Measurements from ENCODE around the gene FLT4.
"Not testable (repeated sequence)": the region's sequence is repeated elsewhere in the genome, so short reads cannot be mapped to it uniquely, and the experiment has no call there.

The FLT4 gene

DNA sequence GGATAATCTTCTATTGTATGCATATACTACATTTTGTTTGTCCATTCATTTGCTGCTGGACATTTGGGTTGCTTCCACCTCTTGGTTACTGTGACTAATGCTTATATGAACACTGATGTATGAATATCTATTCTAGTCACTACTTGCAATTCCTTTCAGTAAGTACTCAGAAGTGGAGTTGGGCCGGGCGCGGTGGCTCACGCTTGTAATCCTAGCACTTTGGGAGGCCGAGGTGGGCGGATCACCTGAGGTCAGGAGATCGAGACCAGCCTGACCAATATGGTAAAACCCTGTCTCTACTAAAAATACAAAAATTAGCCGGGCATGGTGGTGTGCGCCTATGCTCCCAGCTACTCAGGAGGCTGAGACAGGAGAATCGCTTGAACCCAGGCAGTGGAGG, 28.9 kb upstream of the FLT4 start:
- not testable (repeated sequence) for H3K36me3 Mint-ChIP-seq (ENCODE audit: low read depth); H3K4me3 Mint-ChIP-seq; H3K27ac Mint-ChIP-seq; H3K4me1 Mint-ChIP-seq (ENCODE audit: low read depth); H3K27me3 Mint-ChIP-seq; H3K9me3 Mint-ChIP-seq

DNA sequence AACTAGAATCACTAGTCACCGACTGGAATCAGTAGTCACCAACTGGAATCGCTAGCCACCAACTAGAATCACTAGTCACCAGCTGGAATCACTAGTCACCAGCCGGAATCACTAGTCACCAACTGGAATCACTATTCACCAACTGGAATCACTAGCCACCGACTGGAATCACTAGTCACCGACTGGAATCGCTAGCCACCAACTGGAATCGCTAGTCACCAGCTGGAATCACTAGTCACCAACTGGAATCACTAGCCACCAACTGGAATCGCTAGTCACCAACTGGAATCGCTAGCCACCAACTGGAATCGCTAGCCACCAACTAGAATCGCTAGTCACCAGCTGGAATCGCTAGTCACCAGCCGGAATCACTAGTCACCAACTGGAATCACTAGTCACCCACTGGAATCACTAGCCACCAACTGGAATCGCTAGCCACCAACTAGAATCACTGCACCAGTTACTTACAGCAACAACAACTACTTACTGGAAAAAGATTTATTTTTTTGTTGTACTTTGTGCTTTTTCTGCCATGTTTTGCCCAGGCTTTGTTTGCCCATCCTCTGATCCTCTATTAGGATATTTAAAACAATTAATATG, 25.7 kb upstream of the FLT4 start:
- peaks cover 4% of the 10 kb centered on the region for H3K4me1 Mint-ChIP-seq (ENCODE audit: low read depth)
- no peak overlapping the region for H3K27ac Mint-ChIP-seq
- no peaks in the 10 kb centered on the region for H3K36me3 Mint-ChIP-seq (ENCODE audit: low read depth)
- H3K4me3 Mint-ChIP-seq = no peak overlapping the region
- peaks cover 9% of the 10 kb centered on the region for H3K27me3 Mint-ChIP-seq
- no peaks in the 10 kb centered on the region for H3K9me3 Mint-ChIP-seq

DNA sequence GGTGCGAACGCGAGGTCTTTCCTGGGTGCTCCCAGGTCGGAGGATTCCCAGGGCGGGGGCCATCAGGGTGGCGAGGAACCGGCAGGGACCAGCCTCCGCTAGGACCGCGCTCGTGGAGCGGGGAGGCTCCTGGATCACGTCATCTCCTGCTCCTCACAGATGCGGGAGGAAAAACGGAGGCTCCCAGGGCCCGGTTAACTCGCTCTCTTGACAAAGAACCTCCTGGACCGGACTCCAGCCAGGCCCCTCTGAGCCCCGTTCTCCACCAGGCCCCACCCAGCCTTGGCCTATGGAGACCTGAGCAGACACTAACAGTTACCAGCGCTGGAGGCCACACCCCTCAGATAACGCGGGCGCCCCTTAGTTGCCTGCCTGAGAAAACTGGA, 24.7 kb upstream of the FLT4 start:
- H3K9me3 Mint-ChIP-seq; H3K36me3 Mint-ChIP-seq (ENCODE audit: low read depth); H3K4me3 Mint-ChIP-seq; H3K27me3 Mint-ChIP-seq; H3K27ac Mint-ChIP-seq: not testable (repeated sequence)
- H3K4me1 Mint-ChIP-seq (ENCODE audit: low read depth) = peaks cover 10% of the 10 kb centered on the region

DNA sequence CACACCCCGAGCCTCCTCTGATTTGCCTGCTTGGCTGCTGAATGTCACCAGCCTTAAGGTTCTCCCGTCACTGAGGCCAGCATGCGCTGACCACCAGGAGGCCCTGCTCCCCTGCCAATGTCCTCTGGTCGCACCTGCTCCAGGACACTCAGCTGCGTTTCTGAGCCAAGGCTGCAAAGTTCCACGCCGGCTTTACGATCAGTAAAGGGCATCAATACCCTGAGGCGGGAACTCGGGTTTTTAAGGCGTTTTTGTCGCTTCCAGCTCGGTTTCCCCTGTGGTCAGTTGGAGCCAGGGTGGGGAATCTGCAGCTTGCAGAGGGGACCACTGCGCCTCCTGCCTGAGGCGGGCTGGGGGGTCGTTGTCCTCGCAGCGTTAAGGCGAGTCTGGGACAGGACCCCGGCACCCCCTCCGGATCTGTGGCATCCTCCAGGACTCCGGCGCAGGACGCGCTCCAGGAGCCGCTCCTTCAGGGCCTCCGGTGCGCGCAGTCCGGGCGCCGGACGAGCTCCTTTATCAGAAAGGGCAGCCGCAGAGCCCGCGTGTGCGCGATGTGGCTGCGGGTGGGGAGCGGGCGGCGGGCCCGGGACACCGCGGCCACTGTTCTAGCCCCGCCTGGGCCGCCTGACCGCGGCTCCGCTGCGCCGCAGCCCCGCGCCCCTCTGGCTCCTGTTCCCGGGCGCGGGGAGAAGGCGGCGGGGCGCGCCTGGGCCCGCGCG, 24.1 kb upstream of the FLT4 start:
- Mint-ChIP-seq H3K36me3 (ENCODE audit: low read depth) (no peaks in the 10 kb centered on the region), H3K27ac (no peak overlapping the region), H3K4me3 (no peak overlapping the region), H3K27me3 (peaks cover 9% of the 10 kb centered on the region), H3K9me3 (no peaks in the 10 kb centered on the region), H3K4me1 (ENCODE audit: low read depth) (peaks cover 10% of the 10 kb centered on the region)

DNA sequence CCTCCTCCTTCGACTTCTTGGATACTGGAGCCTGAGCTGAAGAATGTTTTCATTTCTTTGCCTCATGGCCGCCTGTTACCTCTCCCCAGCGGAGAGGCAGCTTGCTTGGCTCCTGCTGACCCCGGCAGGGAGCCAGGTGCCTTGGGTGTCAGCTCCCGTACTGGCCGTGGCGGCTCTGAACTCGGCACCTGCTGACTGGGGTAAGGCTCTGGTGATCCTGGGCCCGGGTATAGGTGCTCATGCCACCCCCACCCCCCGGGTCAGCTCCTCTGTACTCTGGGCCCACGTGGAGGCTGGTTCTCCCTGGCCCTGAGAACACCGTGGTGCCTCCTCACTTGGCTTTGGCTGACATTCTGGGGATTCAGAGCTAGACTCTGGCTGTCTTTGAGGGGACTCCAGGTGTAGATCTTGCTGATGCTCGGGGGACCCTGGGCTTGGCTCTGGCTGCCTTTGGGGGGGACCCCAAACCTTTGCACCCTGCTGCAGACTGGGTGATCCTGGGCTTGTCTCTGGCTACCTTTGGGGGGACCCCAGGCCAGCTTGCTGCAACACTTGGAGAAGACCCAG, 22.6 kb upstream of the FLT4 start:
- not testable (repeated sequence) for H3K27me3 Mint-ChIP-seq; H3K9me3 Mint-ChIP-seq; H3K4me3 Mint-ChIP-seq; H3K36me3 Mint-ChIP-seq (ENCODE audit: low read depth); H3K27ac Mint-ChIP-seq
- H3K4me1 Mint-ChIP-seq (ENCODE audit: low read depth) = peaks cover 10% of the 10 kb centered on the region

DNA sequence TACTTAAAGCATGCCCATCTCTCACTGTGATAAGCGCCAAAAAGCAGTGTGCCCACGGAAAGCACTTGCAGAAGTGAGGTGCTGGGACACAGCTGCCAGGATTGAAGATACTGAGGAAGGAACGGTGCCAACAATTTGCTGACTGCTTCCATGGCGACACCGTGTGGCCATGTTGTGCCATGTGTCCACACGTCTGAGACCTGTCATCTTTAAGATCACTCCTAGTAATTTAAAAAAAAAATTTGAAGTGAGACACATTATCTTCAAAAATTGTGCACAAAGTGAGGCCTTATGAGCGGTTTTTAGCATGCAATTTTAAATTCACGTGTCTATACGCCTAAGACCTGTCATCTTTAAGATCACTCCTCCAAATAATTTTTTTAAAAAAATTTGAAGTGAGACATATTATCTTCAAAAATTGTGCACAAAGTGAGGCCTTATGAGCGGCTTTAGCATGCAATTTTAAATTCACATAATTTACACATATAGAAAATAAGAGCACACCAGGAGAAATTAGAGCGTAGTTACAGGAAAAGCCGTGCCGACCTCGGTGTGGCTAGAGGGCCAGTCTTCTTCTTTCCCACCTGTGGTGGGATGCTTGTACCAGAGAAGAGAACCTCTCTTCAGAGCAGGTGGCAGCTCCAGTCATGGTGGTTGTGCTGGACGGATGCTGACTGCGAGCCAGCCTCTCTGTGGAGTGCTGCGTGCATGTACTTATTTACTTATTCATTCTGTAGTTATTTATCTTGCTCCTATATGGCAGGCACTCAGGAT, 21.4 kb upstream of the FLT4 start:
- peak overlapping the region; percentile 30 for H3K4me3 Mint-ChIP-seq
- H3K36me3 Mint-ChIP-seq (ENCODE audit: low read depth) = no peaks in the 10 kb centered on the region

DNA sequence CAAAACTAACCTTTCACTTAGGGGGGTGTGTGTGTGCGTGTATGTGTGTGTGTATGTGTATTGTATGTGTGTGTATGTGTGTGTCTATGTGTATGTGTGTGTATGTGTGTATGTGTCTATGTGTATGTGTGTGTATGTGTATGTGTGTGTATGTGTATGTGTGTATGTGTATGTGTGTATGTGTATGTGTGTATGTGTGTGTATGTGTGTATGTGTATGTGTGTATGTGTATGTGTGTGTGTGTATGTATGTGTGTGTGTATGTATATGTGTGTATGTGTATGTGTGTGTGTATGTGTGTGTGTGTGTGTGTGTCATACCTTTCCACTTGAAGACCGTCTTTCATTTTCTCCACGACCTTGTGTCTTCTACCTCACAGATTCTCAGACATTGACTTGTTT, 20.8 kb upstream of the FLT4 start:
- H3K4me3 Mint-ChIP-seq = peak overlapping the region; percentile 30
- no peak overlapping the region for H3K27ac Mint-ChIP-seq
- peaks cover 9% of the 10 kb centered on the region for H3K27me3 Mint-ChIP-seq
- peaks cover 10% of the 10 kb centered on the region for H3K4me1 Mint-ChIP-seq (ENCODE audit: low read depth)
- no peaks in the 10 kb centered on the region for H3K9me3 Mint-ChIP-seq
- no peaks in the 10 kb centered on the region for H3K36me3 Mint-ChIP-seq (ENCODE audit: low read depth)

More for the DNA sequence above, 21.4 kb upstream of the FLT4 start:
- H3K4me1 Mint-ChIP-seq (ENCODE audit: low read depth) = peaks cover 10% of the 10 kb centered on the region
- no peaks in the 10 kb centered on the region for H3K9me3 Mint-ChIP-seq
- no peak overlapping the region for H3K27ac Mint-ChIP-seq
- H3K27me3 Mint-ChIP-seq = peaks cover 9% of the 10 kb centered on the region

DNA sequence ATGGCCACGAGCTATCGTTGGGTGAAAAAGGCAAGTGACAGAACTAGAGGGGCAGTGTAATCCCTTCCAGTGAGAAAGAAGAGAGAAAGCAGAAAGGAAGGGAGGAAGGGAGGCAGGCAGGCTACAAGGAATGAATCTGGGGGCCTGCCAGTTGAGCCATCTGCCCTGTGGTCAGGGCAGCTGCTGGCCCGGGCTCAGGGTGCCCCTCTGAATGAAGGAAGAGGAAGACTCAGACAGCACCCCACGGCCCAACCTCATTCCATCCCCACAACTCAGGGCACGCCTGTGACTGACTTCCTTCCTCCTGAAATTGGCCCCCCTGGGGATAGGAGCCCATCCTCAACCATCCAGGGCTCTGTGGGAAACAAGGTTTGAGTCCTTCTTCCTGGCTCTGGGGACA, 20.3 kb upstream of the FLT4 start:
- peaks cover 7% of the 10 kb centered on the region for H3K27me3 Mint-ChIP-seq
- peaks cover 10% of the 10 kb centered on the region for H3K4me1 Mint-ChIP-seq (ENCODE audit: low read depth)
- H3K4me3 Mint-ChIP-seq = no peak overlapping the region
- H3K27ac Mint-ChIP-seq = no peak overlapping the region
- H3K36me3 Mint-ChIP-seq (ENCODE audit: low read depth) = no peaks in the 10 kb centered on the region
- H3K9me3 Mint-ChIP-seq = no peaks in the 10 kb centered on the region

DNA sequence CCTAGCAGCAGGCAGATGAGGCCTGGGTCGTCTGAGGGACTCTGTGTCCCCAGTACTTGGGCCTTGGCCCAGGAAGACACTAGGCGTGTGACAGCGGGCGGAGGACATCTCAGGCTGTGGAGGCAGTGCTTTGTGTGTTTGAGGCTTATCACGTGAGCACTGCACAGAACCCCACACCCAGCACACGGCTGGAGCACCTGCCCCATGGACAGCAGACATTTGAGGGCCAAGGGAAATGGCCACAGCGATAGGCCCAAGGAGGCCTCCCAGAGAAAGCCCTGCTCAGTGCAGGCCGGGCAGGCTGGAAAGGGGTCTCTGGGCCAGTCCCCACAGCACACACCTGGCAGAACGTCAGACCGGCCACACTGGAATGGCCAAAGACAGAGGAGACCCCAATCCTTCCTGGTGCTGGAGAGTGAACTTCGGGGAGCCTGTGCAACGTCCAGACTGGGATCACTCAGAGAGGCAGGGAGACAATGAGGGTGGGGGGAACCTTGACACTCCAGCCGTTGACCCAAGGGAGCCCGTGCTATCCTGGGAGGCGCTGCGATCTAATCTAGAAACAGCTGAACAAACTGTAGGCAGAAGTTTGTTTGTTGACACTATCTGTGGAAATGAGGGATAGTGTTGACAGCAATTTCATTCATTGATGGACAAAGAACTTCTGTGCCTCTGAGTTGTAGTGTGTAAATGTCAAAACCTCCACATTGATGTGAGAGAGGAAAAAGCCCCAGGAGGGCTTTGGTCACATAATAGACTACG, 19.6 kb upstream of the FLT4 start:
- Mint-ChIP-seq H3K27me3 (peaks cover 3% of the 10 kb centered on the region), H3K4me1 (ENCODE audit: low read depth) (peaks cover 10% of the 10 kb centered on the region), H3K9me3 (no peaks in the 10 kb centered on the region), H3K36me3 (ENCODE audit: low read depth) (no peaks in the 10 kb centered on the region), H3K27ac (no peak overlapping the region), H3K4me3 (no peak overlapping the region)

DNA sequence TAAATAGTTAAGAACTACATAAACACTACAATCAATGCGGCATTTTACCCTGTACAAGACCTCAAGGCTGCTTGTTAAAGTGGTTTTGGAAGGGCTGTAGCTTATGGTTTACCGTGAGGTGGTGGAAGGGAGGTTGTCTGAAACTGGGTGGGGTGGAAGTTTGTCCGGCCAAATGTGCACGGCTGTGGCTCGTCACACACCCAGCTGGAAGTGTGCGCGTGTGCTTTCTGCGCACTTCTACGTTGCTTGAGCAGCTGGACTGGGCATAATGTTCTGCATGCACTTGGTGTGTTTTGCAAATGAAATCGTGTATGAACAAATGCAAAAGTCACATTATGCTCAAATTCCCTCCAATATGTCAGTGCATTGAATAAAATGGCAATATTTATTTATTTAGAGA, 17.4 kb upstream of the FLT4 start:
- no peaks in the 10 kb centered on the region for H3K9me3 Mint-ChIP-seq
- peaks cover 10% of the 10 kb centered on the region for H3K4me1 Mint-ChIP-seq (ENCODE audit: low read depth)
- no peaks in the 10 kb centered on the region for H3K36me3 Mint-ChIP-seq (ENCODE audit: low read depth)
- H3K27ac Mint-ChIP-seq = no peak overlapping the region
- H3K27me3 Mint-ChIP-seq = peaks cover 4% of the 10 kb centered on the region
- H3K4me3 Mint-ChIP-seq = no peak overlapping the region

DNA sequence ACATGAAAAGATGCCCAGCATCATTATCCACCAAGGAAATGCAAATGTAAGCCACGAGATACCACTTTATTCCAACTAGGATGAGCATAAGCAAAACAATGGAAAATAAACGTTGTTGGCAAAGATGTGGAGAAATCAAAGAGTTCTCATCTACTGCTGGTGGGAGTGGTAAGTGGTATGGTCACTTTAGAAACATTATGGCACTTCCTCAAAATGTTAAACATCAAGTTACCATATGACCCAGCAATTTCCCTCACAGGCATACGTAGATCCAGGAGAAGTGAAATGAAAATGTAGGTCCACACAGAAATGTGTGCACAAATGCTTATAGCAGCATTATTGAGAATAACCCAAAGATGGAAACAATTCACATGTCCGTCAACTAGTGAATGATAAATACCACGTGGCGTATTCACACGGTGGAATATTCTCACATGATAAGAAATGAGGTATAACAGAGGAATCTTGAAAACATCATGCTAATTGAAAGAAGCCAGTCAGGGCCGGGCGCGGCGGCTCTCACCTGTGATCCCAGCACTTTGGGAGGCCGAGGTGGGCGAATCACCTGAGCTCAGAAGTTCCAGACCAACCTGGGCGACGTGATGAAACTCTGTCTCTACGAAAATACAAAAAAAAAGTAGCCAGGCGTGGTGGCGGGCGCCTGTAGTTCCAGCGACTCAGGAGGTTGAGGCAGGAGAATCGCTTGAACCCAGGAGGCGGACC, 16.4 kb upstream of the FLT4 start:
- H3K4me3 Mint-ChIP-seq = no peak overlapping the region
- H3K4me1 Mint-ChIP-seq (ENCODE audit: low read depth) = peaks cover 10% of the 10 kb centered on the region
- H3K36me3 Mint-ChIP-seq (ENCODE audit: low read depth) = no peaks in the 10 kb centered on the region
- H3K9me3 Mint-ChIP-seq = no peaks in the 10 kb centered on the region
- no peak overlapping the region for H3K27ac Mint-ChIP-seq
- peaks cover 11% of the 10 kb centered on the region for H3K27me3 Mint-ChIP-seq

DNA sequence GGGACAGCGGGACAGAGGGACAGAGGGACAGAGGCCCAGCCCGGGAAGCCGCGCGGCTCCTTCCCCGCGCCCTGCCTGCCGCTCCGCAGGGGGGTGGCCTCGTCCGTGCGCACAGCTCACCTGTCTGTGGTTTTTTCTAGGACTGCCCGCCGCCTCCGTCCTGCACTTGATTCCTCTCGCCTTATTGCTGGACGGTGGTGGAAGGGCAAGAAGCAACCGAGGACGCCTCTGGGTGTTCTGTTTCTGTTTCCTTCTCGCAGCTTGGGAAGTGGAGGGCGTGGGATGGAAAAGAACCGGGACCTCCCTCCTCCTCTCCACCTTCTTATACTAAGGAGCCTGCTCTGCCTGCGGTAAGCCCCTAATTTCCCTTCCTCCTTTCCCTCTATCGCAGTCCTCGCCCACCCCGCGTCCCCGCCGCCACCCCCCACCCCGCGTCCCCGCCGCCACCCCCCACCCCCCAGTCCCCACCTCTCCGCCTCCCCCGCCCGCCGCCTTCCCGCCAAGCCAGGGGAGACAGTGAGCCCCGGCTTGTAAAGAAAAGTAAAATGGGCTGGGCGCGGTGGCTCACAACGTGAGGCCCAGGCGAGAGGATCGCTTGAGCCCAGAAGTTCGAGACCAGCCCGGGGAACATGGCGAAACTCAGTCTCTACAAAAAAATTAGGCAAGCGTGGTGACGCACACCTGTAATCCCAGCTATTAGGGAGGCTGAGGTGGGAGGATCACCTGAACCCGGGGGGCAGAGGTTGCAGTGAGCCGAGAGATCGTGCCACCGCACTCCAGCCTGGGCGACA, 9.6 kb upstream of the FLT4 start:
- Mint-ChIP-seq H3K27me3 (peaks cover 34% of the 10 kb centered on the region), H3K36me3 (ENCODE audit: low read depth) (no peaks in the 10 kb centered on the region), H3K27ac (no peak overlapping the region), H3K4me3 (no peak overlapping the region), H3K9me3 (no peaks in the 10 kb centered on the region), H3K4me1 (ENCODE audit: low read depth) (no peaks in the 10 kb centered on the region)

DNA sequence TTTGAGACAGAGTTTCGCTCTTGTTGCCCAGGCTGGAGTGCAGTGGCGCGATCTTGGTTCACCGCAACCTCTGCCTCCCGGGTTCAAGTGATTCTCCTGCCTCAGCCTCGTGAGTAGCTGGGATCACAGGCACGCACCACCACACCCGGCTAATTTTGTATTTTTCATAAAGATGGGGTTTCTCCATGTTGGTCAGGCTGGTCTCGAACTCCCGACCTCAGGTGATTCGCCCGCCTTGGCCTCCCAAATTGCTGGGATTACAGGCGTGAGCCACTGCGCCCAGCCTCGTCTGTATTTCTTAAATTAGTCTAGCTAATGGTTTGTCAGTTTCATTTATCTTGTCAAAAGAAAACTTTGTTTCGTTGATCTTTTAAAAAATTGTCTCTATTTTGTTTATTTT, 5.8 kb upstream of the FLT4 start:
- not testable (repeated sequence) for H3K27ac Mint-ChIP-seq; H3K9me3 Mint-ChIP-seq; H3K36me3 Mint-ChIP-seq (ENCODE audit: low read depth); H3K4me1 Mint-ChIP-seq (ENCODE audit: low read depth); H3K4me3 Mint-ChIP-seq
- H3K27me3 Mint-ChIP-seq = peaks cover 36% of the 10 kb centered on the region

DNA sequence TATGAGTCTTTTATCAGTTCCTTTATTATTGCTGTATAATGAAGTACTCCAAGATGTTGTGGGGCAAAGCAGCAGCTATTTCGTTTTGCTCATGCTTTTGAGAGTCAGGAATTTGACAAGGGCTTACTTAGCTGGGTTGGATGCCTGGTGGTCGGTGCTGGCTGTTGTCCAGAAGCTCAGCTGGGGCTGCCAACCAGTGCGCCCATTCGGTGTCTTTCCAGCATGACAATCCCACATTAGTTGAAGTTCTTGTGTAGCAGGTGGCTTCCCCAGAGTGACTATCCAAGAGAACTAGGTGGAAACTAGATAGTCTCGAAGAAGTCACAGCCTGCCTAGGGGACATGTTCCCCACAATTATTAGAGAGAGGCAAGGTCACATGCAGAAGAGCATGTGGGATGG, 3.4 kb upstream of the FLT4 start:
- Mint-ChIP-seq H3K4me3 (no peak overlapping the region), H3K27me3 (peaks cover 30% of the 10 kb centered on the region), H3K4me1 (ENCODE audit: low read depth) (peaks cover 14% of the 10 kb centered on the region), H3K27ac (no peak overlapping the region), H3K9me3 (no peaks in the 10 kb centered on the region), H3K36me3 (ENCODE audit: low read depth) (no peaks in the 10 kb centered on the region)

Data from stimulated activated naive CD8-positive, alpha-beta T cell treated with anti-CD3 and anti-CD28 coated beads, Interleukin-15, Interleukin-2, amounts not matched to agents 100 ng/mL and 50 ng/mL, for 24 hours (primary cell).